Activated CD4-positive, CD25-positive, alpha-beta regulatory T cell treated with anti-CD3 and anti-CD28 coated beads, Interleukin-2, amount 50 U/mL, for 24 hours (primary cell): Measurements from ENCODE around the gene SEPTIN8.
A peak's percentile ranks its signal among the peaks of the same experiment; 100 is the strongest.

Experiments
- ATAC-seq, 2 donors: fragments of 150-1000 bp; cut with Tn5 transposase; one replicate each; pipeline ENCODE4 v1.10.0; 2021; ENCODE audit warnings: mild to moderate bottlenecking in 1 of 2, moderate library complexity in 1 of 2

SEPTIN8 gene

DNA sequence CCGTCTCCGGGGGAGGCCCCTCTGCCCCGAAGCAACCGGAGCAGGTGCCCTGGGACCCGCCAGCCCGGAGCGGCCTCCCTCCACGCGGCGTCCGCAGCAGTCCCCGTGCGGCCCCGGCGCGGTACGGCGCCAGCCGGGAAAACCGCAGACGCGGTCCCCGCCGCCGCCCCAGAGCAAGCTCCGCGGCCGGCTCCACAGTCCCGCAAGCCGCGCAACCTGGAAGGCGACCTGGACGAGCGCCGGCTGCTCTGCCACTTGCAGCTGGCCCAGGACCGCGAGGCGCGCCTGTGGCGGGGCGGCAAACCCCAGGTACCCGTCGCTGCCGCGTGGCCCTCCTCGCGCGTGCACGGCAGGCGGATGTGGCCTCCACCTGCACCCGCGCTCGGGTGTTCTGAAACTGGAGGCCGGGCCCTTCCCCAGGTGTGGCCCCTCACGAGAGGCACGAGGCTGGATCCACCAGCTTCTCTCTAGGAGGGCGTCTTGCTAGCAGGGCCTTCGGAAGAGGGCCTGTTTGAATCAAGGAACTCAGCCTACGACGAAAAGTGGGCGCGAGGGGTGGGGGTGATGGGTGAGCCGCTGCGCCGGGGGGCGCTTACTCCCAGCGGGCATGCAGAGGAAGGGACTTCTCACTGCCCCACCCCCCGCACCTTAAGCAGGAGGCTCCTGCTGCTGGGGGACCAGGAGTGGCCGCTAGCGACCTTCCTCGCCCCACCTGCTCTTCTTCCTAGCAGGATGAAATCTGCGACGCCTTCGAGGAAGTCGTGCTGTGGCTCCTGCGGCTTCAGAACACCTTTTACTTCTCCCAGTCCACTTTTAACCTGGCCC, 29.2 kb downstream of the SEPTIN8 start:
- ATAC-seq, result peak; percentile 30 to 40

DNA sequence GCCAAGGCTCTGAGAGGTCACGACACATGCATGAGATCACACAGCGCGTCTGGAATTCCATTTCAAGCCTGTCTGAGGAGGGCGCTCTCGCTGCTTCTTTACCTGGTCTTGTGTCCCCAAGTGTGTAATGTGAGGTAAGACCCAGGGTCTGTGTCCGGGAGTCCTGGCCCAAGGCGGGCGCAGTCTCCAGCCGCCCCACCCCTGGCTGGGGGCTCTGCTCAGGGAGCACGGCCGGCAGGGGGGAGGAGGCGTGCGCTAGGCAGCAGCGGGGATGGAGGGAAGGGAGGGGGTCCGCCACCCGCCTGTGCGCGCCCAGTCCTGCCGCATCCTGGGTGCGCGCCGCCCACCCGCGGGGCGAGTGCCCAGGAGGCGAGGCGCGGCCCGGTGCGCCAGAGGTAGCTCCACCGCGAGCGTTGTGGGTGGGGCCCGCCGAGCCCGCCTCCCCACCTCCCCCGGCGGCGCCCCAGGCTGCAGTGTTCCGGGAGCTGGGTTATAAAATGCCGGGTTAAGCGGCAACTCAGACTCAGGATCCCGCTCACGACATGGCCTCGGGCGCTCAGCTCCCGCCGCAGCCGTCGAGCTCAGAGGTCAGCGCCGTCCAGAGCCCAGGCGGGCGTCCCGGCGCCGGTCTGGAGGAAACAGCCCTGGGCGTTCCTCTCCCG, 30.0 kb downstream of the SEPTIN8 start, which contains the start of gene CCNI2:
Gene CCNI2 (plus strand): TSS at position 473 of the 662 bp plus-strand sequence. CDS start 70 bp downstream, at position 543.
- peak; percentile 70 to 71 for ATAC-seq

DNA sequence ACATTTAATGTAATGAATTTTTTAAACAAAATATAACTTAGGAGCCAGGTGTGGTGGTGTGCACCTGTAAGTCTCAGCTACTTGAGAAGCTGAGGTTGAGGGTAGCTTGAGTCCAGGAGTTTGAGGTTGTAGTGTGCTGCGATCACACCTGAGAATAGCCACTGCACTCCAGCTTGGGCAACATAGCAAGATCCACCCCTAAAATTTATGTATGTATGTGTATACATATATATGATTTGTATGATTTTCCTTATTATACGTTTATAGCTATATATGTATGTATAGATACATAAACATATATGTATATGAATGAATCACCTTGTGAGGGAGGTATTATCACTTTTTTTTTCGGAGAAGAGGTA, 30.5 kb downstream of the SEPTIN8 start:
- no peak for ATAC-seq

DNA sequence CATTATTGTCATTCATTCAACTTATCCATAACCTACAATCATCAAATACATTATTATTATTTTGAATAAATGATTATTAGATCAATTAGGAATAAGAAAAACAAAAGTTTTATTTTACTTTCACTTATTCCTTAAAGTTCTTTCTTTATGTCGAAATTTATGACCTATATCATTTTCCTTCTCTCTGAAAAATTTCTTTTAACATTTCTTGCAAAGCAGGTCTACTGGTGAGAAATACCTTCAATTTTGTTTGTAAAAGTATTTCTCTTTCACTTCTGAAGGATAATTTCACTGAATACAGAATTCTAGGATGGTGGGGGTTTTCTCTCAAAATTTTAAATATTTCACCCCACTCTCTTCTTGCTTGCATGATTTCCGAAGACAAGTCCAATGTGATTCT, 32.4 kb downstream of the SEPTIN8 start:
- no peak for ATAC-seq

DNA sequence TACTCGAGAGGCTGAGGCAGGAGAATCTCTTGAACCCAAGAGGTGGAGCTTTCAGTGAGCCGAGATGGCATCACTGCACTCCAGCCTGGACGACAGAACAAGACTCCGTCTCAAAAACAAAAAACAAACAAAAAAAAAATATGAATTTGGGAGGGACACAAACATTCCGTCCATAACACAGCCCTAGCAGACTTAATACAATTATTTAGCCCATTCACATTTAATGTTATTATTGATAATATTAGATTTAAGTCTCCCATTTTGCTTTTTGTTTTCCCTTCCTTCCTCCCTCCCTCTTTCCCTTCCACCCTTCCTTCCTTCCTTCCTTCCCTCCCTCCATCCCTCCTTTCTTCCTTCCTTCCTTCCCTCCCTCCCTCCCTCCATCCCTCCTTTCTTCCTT, 34.4 kb downstream of the SEPTIN8 start:
- ATAC-seq, result no peak

DNA sequence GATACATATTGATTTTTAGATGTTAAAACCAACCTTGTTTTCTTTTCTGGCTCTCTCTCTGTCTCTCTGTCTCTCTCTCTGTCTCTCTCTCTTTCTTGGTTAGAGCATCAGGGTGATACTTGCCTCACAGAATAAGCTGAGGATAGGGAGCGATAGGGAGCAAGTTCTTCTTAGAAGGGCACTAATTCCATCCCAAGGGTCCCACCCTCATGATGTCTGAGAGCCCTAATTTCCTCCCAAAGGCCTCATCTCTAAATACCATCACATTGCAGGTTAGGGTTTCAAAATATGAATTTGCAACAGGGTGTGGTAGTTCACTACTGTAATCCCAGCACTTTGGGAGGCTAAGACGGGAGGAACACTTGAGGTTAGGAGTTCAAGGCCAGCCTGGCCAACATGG, 34.9 kb downstream of the SEPTIN8 start:
- ATAC-seq, result no peak

DNA sequence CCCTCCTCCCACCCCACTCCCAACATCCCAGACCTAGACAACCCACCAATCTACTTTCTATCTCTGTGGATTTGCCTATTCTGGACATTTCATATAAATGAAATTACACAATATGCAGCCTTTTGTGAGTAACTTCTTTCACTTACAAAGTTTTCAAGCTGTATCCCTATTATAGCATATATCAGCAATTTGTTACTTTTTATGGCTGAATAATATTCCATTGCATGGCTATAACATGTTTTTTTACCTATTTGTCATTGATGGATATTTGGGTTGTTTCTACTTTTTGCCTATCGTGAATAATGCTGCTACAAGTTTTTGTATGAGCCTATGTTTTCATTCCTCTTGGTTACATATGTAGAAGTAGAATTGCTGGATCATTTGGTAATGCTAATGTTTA, 37.8 kb downstream of the SEPTIN8 start:
- ATAC-seq, result no peak

DNA sequence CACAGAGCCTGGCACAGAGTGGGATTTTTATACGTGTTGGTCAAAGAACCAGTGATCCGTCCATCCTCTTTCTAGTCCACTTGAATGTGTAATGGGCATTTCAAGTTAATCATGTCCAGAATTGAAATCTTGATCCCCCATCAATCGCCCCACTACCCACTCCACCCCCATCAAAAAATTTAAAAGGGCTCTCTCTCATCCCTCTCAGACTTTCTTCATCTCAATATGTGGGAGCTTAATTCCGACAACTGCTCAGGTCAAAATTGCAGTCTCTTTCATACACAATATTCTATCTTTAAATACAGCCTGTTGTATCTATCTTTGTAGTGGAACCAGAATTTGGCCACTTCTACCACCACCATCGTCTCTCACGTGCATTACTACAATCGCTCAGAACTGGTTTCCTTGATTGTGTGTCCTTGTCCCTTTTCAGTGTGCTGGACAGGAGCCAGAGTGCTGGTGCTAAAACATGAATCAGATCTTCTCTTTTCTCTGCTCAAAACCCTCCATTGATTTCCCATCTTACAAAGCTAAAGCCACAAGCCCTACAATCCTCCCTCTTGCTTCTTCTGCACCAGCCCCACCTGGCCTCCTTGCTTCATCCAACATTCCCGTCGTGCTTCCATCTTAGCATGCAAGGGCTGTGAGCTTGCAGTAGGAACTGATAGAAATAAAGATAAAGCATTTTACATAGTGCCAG, 38.9 kb downstream of the SEPTIN8 start:
- no peak for ATAC-seq

DNA sequence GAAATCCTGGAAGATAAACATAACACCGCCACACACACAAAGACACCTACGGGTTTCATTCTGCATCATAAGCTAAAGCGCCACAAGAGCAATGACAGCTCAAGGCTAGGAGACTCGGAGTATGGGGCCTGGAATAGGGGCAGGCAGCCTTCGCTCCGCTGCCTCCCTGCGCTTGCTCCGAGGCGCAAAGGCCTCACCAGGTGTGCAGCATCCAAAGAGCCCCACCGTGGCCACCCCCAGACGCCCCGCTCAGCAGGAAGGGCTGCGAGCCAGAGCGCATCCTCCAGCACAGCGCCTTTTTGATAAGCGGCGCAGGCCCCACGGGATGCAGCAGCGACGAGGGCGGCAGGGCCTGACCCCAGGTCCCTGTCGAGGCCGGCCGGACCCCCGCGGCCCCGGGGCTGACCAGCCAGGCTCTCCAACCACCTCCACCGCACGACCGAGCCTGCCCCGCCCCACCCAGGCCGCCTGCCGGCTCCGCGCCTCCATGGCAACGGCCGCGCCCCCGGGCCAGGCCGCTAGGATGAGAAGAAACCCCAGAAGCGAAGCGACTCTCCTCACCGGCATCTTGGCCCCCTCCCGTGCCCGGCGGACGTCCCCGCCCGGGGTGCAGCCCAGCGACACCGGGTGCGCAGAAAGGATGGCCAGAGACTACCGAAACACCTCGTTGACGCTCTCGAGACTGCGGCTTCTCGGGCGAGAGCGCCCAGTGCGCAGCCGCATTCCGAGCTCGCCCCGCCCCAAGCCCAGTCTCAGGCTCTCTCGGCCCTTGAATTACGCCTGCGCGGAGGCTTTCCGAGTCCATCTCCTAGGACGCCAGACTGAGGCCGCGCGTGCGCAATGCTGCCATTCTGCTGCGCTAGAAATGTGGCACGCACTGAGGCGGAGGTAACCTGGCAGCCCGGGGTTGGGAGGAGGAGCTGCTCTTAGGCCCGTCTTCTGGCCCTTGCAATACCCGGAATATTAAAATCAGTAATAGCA, 39.9 kb downstream of the SEPTIN8 start, which contains the start of gene KIF3A:
Gene KIF3A (minus strand): TSS at position 694 of the 981 bp plus-strand sequence. CDS start 127 bp downstream, at position 567.
- peak; percentile 83 to 87 for ATAC-seq

DNA sequence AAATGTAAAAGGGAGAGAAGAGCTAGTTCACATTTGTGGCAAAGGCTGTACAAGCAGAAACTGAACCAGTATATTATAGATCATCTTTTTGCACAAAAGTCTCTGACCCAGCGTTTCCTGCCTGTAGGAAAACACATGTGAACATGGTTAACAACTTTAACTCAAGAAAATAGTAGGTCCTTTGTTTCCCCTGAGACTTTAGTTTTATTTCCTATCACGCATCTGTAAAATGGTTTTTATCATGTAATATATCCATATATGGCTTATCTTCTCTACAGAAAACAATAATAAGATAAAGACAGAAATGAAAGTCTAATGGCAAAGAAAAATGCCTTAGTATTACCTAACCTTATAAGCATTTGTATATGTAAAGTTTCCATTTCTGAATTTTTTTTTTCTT, 42.4 kb downstream of the SEPTIN8 start:
- no peak for ATAC-seq

DNA sequence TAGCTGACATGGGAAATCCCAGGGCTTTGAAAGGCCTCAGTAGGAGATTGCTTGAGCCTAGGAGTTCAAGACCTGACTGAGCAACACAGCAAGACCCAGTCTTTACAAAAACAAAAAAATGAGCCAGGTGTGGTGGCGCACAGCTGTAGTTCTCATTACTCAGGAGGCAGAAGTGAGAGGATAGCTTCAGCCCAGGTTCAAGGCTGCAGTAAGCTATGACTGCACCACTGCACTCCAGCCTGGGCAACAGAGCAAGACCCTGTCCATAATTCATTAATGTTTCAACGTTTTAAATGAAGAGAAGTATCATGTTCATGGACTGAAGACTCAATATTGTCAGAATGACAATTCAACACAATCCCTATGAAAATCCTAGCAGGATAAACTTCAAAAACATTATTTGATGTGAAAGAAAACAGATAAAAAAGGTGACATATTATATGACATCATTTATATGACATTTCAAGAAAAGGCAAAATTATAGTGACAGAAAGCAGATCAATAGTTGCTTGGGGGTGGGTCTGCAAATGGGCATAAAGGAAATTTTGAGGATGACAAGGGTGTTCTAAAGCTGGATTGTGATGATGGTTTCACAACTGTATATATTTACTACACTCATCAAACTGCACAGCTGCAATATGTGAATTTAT, 43.4 kb downstream of the SEPTIN8 start:
- ATAC-seq, result no peak

DNA sequence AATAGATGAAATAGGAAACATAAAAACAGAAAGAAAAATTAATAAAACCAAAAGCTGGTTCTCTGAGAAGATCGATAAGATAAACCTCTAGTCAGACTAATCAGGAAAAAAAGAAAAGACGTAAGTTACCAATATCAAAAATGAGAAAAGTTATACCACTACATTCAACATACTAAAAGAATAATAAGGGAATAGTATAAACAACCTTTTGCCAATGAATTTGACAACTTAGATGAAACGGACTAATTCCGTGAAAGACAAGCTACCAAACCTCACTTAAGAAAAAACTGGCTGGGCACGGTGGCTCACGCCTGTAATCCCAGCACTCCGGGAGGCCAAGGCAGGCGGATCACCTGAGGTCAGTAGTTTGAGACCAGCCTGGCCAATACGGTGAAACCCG, 47.1 kb downstream of the SEPTIN8 start:
- ATAC-seq, result no peak

DNA sequence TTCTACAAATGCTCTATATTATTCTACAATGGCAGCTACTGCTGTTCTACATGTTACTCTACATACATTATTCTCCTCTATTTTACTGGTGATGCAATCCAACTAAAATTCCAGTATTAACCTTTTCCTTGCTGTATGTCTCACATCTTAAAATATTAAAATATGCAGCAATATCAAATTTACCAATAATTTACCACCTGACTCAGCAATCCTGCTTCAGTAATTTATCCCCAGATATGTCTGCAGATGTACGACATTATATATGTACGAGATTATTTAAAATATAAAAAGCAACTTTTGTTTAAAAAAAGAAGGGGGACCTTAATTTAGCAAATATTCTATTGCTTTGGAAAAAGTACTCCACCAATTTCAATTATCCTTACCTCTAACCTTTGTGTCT, 51.3 kb downstream of the SEPTIN8 start:
- no peak for ATAC-seq

DNA sequence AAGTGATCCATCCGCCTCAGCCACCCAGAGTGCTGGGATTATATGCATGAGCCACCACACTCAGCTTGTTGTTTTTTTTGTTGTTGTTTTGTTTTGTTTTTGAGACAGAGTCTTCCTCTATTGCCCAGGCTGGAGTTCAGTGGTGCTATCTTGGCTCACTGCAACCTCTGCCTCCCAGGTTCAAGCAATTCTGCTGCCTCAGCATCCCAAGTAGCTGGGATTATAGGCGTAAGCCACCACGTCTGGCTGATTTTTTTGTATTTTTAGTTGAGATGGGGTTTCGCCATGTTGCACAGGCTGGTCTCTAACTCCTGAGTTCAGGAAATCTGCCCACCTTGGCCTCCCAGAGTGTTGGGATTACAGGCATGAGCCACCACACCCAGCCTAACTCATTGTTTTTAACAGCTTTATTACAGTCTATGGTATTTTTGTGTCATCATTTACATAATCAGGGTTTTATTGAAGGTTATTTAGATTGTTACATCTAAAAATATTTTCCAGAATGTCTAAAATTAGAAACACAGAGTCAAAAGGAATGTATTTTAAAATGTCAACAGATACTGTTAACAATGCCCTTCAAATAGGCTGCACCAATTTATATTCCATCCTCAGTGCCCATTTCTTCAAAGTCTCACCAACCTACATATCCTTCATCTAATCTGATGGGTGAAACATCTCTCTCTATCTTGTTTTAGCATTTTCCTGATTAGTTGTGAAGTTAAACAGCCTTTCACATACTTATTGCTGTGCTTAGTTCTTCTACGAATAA, 58.3 kb downstream of the SEPTIN8 start:
- no peak for ATAC-seq

DNA sequence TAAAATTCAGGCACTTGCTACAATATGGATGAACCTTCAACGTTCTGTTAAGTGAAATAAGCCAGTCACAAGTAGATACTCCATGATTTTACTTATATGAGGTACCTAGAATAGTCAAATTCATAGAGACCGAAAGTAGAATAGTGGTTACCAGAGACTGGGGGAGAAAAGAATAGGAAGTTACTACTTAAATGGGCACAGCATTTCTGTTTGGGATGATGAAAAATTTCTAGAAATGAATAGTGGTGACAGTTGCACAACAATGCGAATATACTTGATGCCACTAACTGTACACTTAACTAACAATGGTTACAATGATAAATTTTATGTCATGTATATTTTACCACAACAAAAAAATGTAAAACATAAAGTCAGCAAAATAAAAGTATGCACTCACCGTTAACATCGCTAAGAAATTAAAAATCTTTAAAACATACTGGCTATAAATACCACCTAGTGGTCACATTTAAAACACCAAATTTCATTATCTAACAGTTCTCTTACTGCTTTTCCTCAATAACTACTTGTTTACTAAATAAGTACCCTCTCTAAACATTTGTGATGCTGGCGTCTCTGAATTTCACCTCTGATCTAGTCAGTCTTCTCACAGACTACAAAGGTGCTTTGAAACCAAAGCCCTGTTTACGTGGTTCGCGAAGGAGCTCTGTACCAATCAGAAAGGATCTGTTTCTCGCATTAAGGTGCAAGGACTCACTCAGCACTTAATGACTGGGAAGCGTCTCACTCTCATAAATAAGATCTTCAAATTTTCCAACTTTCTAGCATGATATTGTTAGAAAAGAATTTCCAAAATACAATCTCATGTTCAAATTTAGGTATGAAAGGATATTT, 62.4 kb downstream of the SEPTIN8 start:
- peak in 1 of 2 donors; percentile 27 for ATAC-seq

DNA sequence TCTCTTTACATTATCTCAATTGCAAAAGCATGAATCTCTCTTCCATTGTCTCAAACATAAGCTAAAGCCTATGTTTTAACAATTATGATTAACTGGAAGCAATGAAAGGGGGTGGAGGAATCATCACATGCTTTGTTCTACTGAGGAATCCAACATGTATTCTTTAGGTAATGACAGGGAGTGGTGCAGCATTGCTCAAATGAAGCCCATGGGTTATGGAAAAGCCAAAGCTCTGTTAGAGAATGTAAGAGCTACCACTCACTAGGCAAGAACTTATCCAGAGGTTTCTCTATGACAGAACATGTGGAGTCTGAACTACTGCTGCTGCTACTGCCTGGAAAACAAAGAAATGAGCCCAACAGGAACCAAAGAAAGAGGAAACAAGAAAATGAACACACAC, 68.4 kb downstream of the SEPTIN8 start:
- ATAC-seq, result no peak

DNA sequence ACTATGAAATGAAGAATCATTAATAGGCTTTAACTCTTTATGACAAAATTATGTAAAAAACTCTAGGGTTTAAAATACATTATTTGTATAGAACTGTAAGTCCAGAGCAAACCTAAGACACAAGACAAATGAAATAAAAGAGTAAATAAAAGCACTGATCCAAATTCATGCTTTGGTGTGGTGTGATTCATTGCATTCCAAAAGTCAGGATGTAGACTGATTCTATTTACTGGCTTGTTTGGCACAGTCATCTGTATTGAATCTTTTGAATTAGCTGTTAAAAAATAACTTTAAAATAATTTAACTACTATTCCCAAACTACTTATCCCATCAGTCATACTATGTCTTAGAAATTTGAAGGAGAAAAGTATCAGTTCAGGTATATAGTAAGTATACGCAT, 72.2 kb downstream of the SEPTIN8 start:
- ATAC-seq, result no peak
